Spleen (tissue), 7 donors: Measurements from ENCODE around the gene IGF2R.

ENCODE experiments used
- CTCF ChIP-seq, 11 experiments: fragments of 200-600 bp in 7 of 11; fragments of 450-650 bp in 4 of 11; sonication (generic) in 4 of 11; IDR thresholded peaks in 8 of 11; conservative IDR thresholded peaks in 3 of 11; 1 replicate in 7 of 11; 2 replicates in 4 of 11; pipeline versions ENCODE4 v1.4.0 to v1.8.0; 2016 to 2021; ENCODE audit warnings: antibody characterized with exemption in 11 of 11, inconsistent platforms in 4 of 11, mild to moderate bottlenecking in 1 of 11
- POLR2A ChIP-seq, 3 donors: fragments of 450-650 bp; IDR thresholded peaks; one replicate each; pipeline ENCODE4 v1.5.1; 2017; ENCODE audit warnings: antibody characterized with exemption in 3 of 3, mild to moderate bottlenecking in 1 of 3
- donor health status: DM: no; HTN: no; CAD: no; lungs with moderate emphysema.
- donor health status: DM: no; HTN: no; CAD: no.
- donor health status: DM: no; HTN: no; CAD: no.

- TF ChIP-seq POLR2A (IDR thresholded peaks at IDR 0.05) (no peak), CTCF (IDR thresholded peaks at IDR 0.05 in 8 of 11, conservative IDR thresholded peaks at IDR 0.05 in 3 of 11) (no peak)
Observed at GRCh38 chr6:160130729-160131484, 162.0 kb downstream of the IGF2R start.
